ENCODE results near the gene CLDN9. TPM values are rescaled to one million over a fixed set of nuclear protein-coding genes. Genes with fewer than 3 reads are reported as not detected.

The CLDN9 gene
- total and polyA plus RNA-seq, 12 donors: 0.19 to 3.2 (median 0.90) TPM

DNA sequence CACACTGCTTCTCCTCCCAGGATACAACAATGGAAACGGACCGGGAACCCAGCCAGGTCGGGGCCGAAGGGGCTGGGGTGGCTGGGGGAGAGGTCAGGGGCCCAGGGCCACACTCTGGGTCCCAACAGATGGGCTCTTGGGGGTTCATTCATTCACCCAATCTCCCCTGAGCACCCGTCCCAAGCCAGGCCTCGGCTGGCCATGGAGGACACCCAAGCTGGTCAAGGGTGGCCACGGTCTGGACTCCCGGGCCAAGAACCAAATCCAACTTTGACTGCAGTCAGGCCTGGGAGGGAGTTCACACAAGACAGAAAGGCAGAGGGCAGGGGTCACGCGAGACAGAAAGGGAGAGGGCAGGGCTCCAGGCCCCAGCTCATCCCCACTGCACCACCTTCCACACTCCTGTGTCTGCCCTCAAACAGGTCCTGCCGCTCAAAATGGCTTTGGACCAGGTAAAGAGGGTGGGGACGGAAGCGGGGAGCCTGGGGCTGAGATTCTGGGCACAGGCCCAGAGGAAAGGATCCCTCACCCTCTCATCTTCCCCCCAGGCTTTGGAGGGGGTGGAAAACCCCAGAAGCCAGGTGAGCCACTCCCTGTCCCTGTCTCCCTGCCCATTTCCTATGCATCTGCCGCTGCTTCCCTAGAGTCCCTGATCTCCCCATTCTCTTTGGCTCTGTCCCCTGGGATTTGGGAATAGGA is 20.2 kb upstream of the CLDN9 start:
- Histone ChIP-seq H3K27me3 (peaks cover 0 to 29% (median 11%) of the 10 kb centered on the region in 7 donors), H3K36me3 (no peaks in the 10 kb centered on the region), H3K9me3 (no peaks in the 10 kb centered on the region), H3K27ac (no peak overlapping the region), H3K4me3 (no peak overlapping the region), H3K4me1 (no peaks in the 10 kb centered on the region)
- WGBS, 2 donors: 80 to 86% methylated on average over 14 of the region's 14 CpGs
- ATAC-seq (no peak), DNase-seq (no peak)
- intact Hi-C loops (cut with DNase I): no loop called here
- TF ChIP-seq, protein P1, sequence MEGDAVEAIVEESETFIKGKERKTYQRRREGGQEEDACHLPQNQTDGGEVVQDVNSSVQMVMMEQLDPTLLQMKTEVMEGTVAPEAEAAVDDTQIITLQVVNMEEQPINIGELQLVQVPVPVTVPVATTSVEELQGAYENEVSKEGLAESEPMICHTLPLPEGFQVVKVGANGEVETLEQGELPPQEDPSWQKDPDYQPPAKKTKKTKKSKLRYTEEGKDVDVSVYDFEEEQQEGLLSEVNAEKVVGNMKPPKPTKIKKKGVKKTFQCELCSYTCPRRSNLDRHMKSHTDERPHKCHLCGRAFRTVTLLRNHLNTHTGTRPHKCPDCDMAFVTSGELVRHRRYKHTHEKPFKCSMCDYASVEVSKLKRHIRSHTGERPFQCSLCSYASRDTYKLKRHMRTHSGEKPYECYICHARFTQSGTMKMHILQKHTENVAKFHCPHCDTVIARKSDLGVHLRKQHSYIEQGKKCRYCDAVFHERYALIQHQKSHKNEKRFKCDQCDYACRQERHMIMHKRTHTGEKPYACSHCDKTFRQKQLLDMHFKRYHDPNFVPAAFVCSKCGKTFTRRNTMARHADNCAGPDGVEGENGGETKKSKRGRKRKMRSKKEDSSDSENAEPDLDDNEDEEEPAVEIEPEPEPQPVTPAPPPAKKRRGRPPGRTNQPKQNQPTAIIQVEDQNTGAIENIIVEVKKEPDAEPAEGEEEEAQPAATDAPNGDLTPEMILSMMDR (IDR thresholded peaks at IDR 0.05): no peak

DNA sequence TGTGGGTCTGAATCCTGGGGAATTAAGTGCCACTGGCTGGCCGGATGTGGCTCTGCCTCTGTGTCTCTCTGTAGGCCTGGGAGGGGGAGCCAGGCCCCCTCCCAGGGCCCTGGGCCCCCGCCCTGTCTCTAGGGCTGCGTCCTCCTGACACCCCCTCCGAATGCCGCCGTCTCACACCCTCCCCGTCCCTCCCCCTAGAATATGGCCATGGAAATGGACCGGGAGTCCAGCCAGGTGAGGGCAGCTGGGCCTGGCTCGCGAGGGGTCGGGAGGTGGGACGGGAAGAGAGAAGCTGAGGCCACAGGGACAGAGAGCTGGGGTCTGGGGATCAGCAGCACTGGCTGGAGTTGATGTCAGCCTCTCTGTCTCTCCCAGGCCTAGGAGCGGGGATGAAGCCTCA is 16.4 kb upstream of the CLDN9 start:
- intact Hi-C loops (cut with DNase I): no loop called here
- Histone ChIP-seq H3K4me3 (no peak overlapping the region), H3K9me3 (no peaks in the 10 kb centered on the region), H3K4me1 (no peaks in the 10 kb centered on the region), H3K27ac (no peak overlapping the region), H3K36me3 (no peaks in the 10 kb centered on the region), H3K27me3 (peaks cover 0 to 17% (median 8%) of the 10 kb centered on the region in 7 donors)
- TF ChIP-seq, protein P1 (IDR thresholded peaks at IDR 0.05): no peak
- DNase-seq (no peak), ATAC-seq (no peak)
- 77% methylated on average over 13 of the region's 13 CpGs for WGBS, 2 donors

DNA sequence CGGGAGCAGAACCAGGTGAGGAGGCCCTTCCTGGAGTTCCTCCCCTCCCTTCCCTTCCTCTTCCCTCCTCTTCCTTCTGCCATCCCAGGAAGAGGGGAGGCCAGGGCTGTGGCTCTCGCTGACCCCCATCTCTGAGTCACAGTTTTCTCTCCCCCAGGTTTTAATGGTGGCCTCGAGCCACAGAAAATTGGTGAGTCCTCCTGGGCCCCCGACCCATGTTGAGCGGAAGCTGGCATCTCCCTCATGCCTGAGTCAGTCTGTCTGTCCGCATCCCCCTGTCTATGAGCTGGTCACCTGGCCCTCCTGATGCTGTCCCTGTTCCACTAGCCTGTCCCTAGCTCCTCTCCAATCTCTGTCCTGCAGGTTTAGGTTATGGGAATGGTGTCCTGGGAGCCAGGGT is 12.8 kb upstream of the CLDN9 start:
- H3K27me3 ChIP-seq: peaks cover 0 to 34% (median 10%) of the 10 kb centered on the region in 7 donors
- H3K4me1 ChIP-seq: peaks cover 0 to 9% (median 6%) of the 10 kb centered on the region in 9 donors
- intact Hi-C loops (cut with DNase I): no loop called here
- no peak overlapping the region for H3K27ac ChIP-seq
- ATAC-seq: no peak
- TF ChIP-seq, protein P1 (IDR thresholded peaks at IDR 0.05): no peak
- WGBS, 2 donors: 73 to 78% methylated on average over 6 of the region's 6 CpGs
- H3K9me3 ChIP-seq: no peaks in the 10 kb centered on the region
- DNase-seq: no peak
- no peak overlapping the region for H3K4me3 ChIP-seq
- H3K36me3 ChIP-seq: no peaks in the 10 kb centered on the region

- TF ChIP-seq, protein P1 (IDR thresholded peaks at IDR 0.05): no peak
- Histone ChIP-seq H3K27ac (no peak overlapping the region), H3K36me3 (no peaks in the 10 kb centered on the region), H3K4me1 (peaks cover 0 to 12% (median 8%) of the 10 kb centered on the region in 9 donors), H3K9me3 (no peaks in the 10 kb centered on the region), H3K4me3 (no peak overlapping the region), H3K27me3 (peaks cover 0 to 40% (median 13%) of the 10 kb centered on the region in 7 donors)
- 88 to 91% methylated on average over 4 of the region's 4 CpGs for WGBS, 2 donors
- DNase-seq (no peak), ATAC-seq (no peak)
- intact Hi-C loops (cut with DNase I): no loop called here
Measured at GRCh38 chr16:3000540-3000939, 12.2 kb upstream of the CLDN9 start.
